Neural cell (in vitro differentiated cells): ENCODE results near the gene ZNF578. TPM values are rescaled to one million over a fixed set of nuclear protein-coding genes. Genes with fewer than 3 reads are reported as not detected.

Source experiments
- H2AFZ ChIP-seq: fragments of 200-600, 300-800 bp; sonication (generic), shearing (Covaris generic); 2 replicates; pipeline ENCODE4 v1.6.0; 2014; ENCODE audit warnings: low read depth, mild to moderate bottlenecking, antibody characterized with exemption, low read length, moderate library complexity
- H3F3A ChIP-seq: fragments of 200-600 bp; shearing (Covaris generic); 2 replicates; pipeline ENCODE4 v1.6.1; 2016; ENCODE audit warnings: mild to moderate bottlenecking, moderate library complexity, mixed read lengths, antibody characterized with exemption, low read length; ENCODE audit not compliant: insufficient read depth, poor library complexity, severe bottlenecking
- H3K27ac ChIP-seq: fragments of 200-600, 300-800 bp; sonication (generic), shearing (Covaris generic); 2 replicates; pipeline ENCODE4 v1.5.1; 2014; ENCODE audit warnings: mild to moderate bottlenecking, low read length, moderate library complexity
- H3K27me3 ChIP-seq: fragments of 300-800, 200-600 bp; sonication (generic), shearing (Covaris generic); 2 replicates; pipeline ENCODE4 v1.6.0; 2014; ENCODE audit warnings: mild to moderate bottlenecking, low read depth, low read length, moderate library complexity; ENCODE audit not compliant: insufficient read depth
- H3K36me3 ChIP-seq: fragments of 300-800, 200-600 bp; sonication (generic), shearing (Covaris generic); 2 replicates; pipeline ENCODE4 v1.5.1; 2014; ENCODE audit warnings: mild to moderate bottlenecking, antibody characterized with exemption, low read length, moderate library complexity; ENCODE audit not compliant: insufficient read depth
- H3K4me2 ChIP-seq: fragments of 300-800, 200-600 bp; sonication (generic), shearing (Covaris generic); 2 replicates; pipeline ENCODE4 v1.6.0; 2014; ENCODE audit warnings: mild to moderate bottlenecking, low read length
- H3K4me3 ChIP-seq: fragments of 300-800, 200-600 bp; sonication (generic), shearing (Covaris generic); 2 replicates; pipeline ENCODE4 v1.5.1; 2014; ENCODE audit warnings: mild to moderate bottlenecking, low read length, moderate library complexity
- H3K79me2 ChIP-seq: fragments of 200-600 bp; shearing (Covaris generic); replicated peaks from 2 replicates; pipeline ENCODE4 v1.6.0; 2014; ENCODE audit warnings: mild to moderate bottlenecking, low read length, moderate library complexity; ENCODE audit not compliant: insufficient read depth
- H3K9ac ChIP-seq: fragments of 300-800, 200-600 bp; sonication (generic), shearing (Covaris generic); 2 replicates; pipeline ENCODE4 v1.6.1; 2016; ENCODE audit warnings: mild to moderate bottlenecking, low read length, mixed read lengths
- H3K9me2 ChIP-seq: fragments of 200-600 bp; shearing (Covaris generic); 2 replicates; pipeline ENCODE4 v1.6.1; 2016; ENCODE audit warnings: mild to moderate bottlenecking, low read length, mixed read lengths; ENCODE audit not compliant: insufficient read depth
- H3K9me3 ChIP-seq: fragments of 200-600, 300-800 bp; sonication (generic), shearing (Covaris generic); 2 replicates; pipeline ENCODE4 v1.6.1; 2016; ENCODE audit warnings: mild to moderate bottlenecking, mixed run types, low read length, moderate library complexity, mixed read lengths
- H4K20me1 ChIP-seq: fragments of 200-600 bp; shearing (Covaris generic); 2 replicates; pipeline ENCODE4 v1.6.1; 2016; ENCODE audit warnings: mild to moderate bottlenecking, mixed run types; ENCODE audit not compliant: insufficient read depth
- CTCF ChIP-seq: fragments of 450-650 bp; IDR thresholded peaks from 2 replicates; pipeline ENCODE4 v1.5.1; 2014; ENCODE audit warnings: antibody characterized with exemption, mild to moderate bottlenecking, moderate library complexity; ENCODE audit not compliant: poor library complexity, severe bottlenecking
- EP300 ChIP-seq: fragments of 450-650 bp; conservative IDR thresholded peaks from 2 replicates; pipeline ENCODE4 v1.6.1; 2014; ENCODE audit warnings: antibody characterized with exemption, mild to moderate bottlenecking, moderate library complexity; ENCODE audit not compliant: poor library complexity, severe bottlenecking
- EZH2 ChIP-seq: fragments of 200-600, 300-800 bp; shearing (Covaris generic), sonication (generic); IDR thresholded peaks from 2 replicates; pipeline ENCODE4 v1.6.1; 2014; ENCODE audit warnings: antibody characterized with exemption, low read length, borderline replicate concordance, mild to moderate bottlenecking; ENCODE audit not compliant: insufficient read depth, poor library complexity, severe bottlenecking
- MXI1 ChIP-seq: fragments of 450-650 bp; conservative IDR thresholded peaks from 2 replicates; pipeline ENCODE4 v1.6.1; 2014; ENCODE audit warnings: antibody characterized with exemption, mild to moderate bottlenecking; ENCODE audit not compliant: poor library complexity, severe bottlenecking
- POLR2AphosphoS5 ChIP-seq: IDR thresholded peaks from 2 replicates; pipeline ENCODE4 v1.6.1; 2012
- RAD21 ChIP-seq: fragments of 450-650 bp; conservative IDR thresholded peaks from 2 replicates; pipeline ENCODE4 v1.6.1; 2014; ENCODE audit warnings: antibody characterized with exemption, mild to moderate bottlenecking, moderate library complexity
- REST ChIP-seq: IDR thresholded peaks from 2 replicates; pipeline ENCODE4 v1.6.1; 2012; ENCODE audit warnings: borderline replicate concordance
- SMC3 ChIP-seq: fragments of 450-650 bp; conservative IDR thresholded peaks from 2 replicates; pipeline ENCODE4 v1.6.1; 2014; ENCODE audit warnings: antibody characterized with exemption, mild to moderate bottlenecking, moderate library complexity; ENCODE audit not compliant: poor library complexity
- TAF1 ChIP-seq: IDR thresholded peaks from 2 replicates; pipeline ENCODE4 v1.6.1; 2012; ENCODE audit warnings: low read depth
- polyA plus RNA-seq: library from polyadenylated mRNA; depleted of rRNA; stranded (reverse); fragments of >200 nt; gene quantifications from 2 replicates; pipeline ENCODE4 v1.2.3, GENCODE V29; 2014

ZNF578 gene
- polyA plus RNA-seq, 1 donor from 2014 or later = 0.47 TPM

- Histone ChIP-seq H3K9ac (peak within 1 kb of the TSS; percentile 81), H2AFZ (peak within 1 kb of the TSS; percentile 88), H3K27ac (peak within 1 kb of the TSS; percentile 68), H3K27me3 (no peaks in the 10 kb centered on the region), H3K79me2 (no peaks in the 10 kb centered on the region), H4K20me1 (no peaks in the 10 kb centered on the region), H3K9me2 (no peaks in the 10 kb centered on the region), H3K4me3 (peak within 1 kb of the TSS; percentile 78), H3F3A (peaks cover 4% of the 10 kb centered on the region), H3K9me3 (no peaks in the 10 kb centered on the region), H3K4me2 (peak within 1 kb of the TSS; percentile 98), H3K36me3 (no peaks in the 10 kb centered on the region)
- no peak for TF ChIP-seq EZH2
- peak; percentile 65 for TF ChIP-seq REST
- peak; percentile 67 for TF ChIP-seq CTCF
- no peak for TF ChIP-seq TAF1
- TF ChIP-seq RAD21 = no peak
- peak; percentile 23 for TF ChIP-seq MXI1
- peak; percentile 90 for TF ChIP-seq POLR2AphosphoS5
- no peak for TF ChIP-seq EP300
- no peak for TF ChIP-seq SMC3
These were observed 74.0 kb downstream of the ZNF578 start, which contains the start of gene ZNF808 for GRCh38 chr19:52527134-52527955. Gene ZNF808 (plus strand): TSS chr19:52527668. CDS start chr19:52543285, 15,617 bp downstream.

GRCh38 chr19:52527956-52528351 is 74.6 kb downstream of the ZNF578 start:
- TF ChIP-seq EP300 (no peak), TAF1 (no peak), MXI1 (no peak), EZH2 (no peak), POLR2AphosphoS5 (no peak), REST (no peak), RAD21 (no peak), SMC3 (no peak), CTCF (no peak)
- Histone ChIP-seq H4K20me1 (no peaks in the 10 kb centered on the region), H3K4me2 (peak overlapping the region; percentile 98), H3K79me2 (no peaks in the 10 kb centered on the region), H3F3A (peaks cover 4% of the 10 kb centered on the region), H3K27me3 (no peaks in the 10 kb centered on the region), H3K9me2 (no peaks in the 10 kb centered on the region), H3K4me3 (peak overlapping the region; percentile 78), H3K9ac (peak overlapping the region; percentile 81), H3K27ac (peak overlapping the region; percentile 68), H3K36me3 (no peaks in the 10 kb centered on the region), H3K9me3 (no peaks in the 10 kb centered on the region), H2AFZ (peak overlapping the region; percentile 83)
